RWPE1 (cell line): ENCODE measurements around the gene GTF3C1.

ENCODE experiments used
- CTCF ChIA-PET: fragments of 350-600 bp; sonication (Branson Sonifier 250); formaldehyde crosslinking; extraction: SDS; loops from one replicate; lab custom pipeline; 2021; lab: Yijun Ruan, JAX
- POLR2A ChIA-PET: fragments of 400-600 bp; formaldehyde crosslinking; extraction: SDS; loops from one replicate; lab custom pipeline; 2020; ENCODE audit warnings: antibody characterized with exemption; ENCODE audit not compliant: low non-redundant PET; lab: Yijun Ruan, JAX
- DNase-seq: peaks from one replicate; pipeline ENCODE4 v3.0.0; 2012; ENCODE audit warnings: low spot score
- H3K27ac ChIP-seq: fragments of 450-650 bp; 2 replicates; pipeline ENCODE4 v1.5.1; 2017
- CTCF ChIP-seq: fragments of 450-650 bp; conservative IDR thresholded peaks from 2 replicates; pipeline ENCODE4 v1.5.1; 2017; ENCODE audit warnings: low read depth, mild to moderate bottlenecking

GTF3C1 gene

GRCh38 chr16:27468941-27469531 is 80.7 kb downstream of the GTF3C1 start:
- no peak for DNase-seq
- no peak overlapping the region for H3K27ac ChIP-seq
- no peak for TF ChIP-seq CTCF
- ChIA-PET CTCF (no interaction called here), POLR2A (no interaction called here)

- POLR2A ChIA-PET = no interaction called here
- no peak for TF ChIP-seq CTCF
These were observed 84.2 kb downstream of the GTF3C1 start for GRCh38 chr16:27465483-27465879.

GRCh38 chr16:27464626-27465482 is 84.9 kb downstream of the GTF3C1 start:
- TF ChIP-seq CTCF = no peak
- DNase-seq = no peak
- CTCF ChIA-PET = interaction anchor here (0.6 to 0.7 kb wide), 2 partner anchors 20 to 254 kb away, joined by 3 read pairs; no protein-coding TSS in a partner anchor
- POLR2A ChIA-PET = no interaction called here
- H3K27ac ChIP-seq = no peak overlapping the region

More at GRCh38 chr16:27465483-27465879, 84.2 kb downstream of the GTF3C1 start:
- CTCF ChIA-PET = interaction anchor here (0.6 kb wide), 1 partner anchor 20 kb away, joined by 3 read pairs; no protein-coding TSS in a partner anchor
- DNase-seq = no peak
- no peak overlapping the region for H3K27ac ChIP-seq

- no peak overlapping the region for H3K27ac ChIP-seq
- no peak for TF ChIP-seq CTCF
- ChIA-PET CTCF (interaction anchor here (0.7 kb wide), 1 partner anchor 253 kb away, joined by 3 read pairs; no protein-coding TSS in a partner anchor), POLR2A (no interaction called here)
- no peak for DNase-seq
These were observed 85.7 kb downstream of the GTF3C1 start for GRCh38 chr16:27463741-27464591.

- TF ChIP-seq CTCF = no peak
- POLR2A ChIA-PET = no interaction called here
- no peak overlapping the region for H3K27ac ChIP-seq
- CTCF ChIA-PET = interaction anchor here (0.7 kb wide), 1 partner anchor 1078 kb away, joined by 3 read pairs; no protein-coding TSS in a partner anchor
- no peak for DNase-seq
These were observed 86.6 kb downstream of the GTF3C1 start for GRCh38 chr16:27462846-27463682.
